HEK293T (cell line): ENCODE results near the gene RNH1.

Experiments
- ARNT ChIP-seq: fragments of 450-650 bp; IDR thresholded peaks from 2 replicates; pipeline ENCODE4 v1.6.1; 2017; ENCODE audit warnings: mild to moderate bottlenecking
- ELF4 ChIP-seq: fragments of 450-650 bp; IDR thresholded peaks from 2 replicates; pipeline ENCODE4 v1.6.1; 2017; ENCODE audit warnings: antibody characterized with exemption
- FOXK2 ChIP-seq: fragments of 450-650 bp; IDR thresholded peaks from 2 replicates; pipeline ENCODE4 v1.6.1; 2016; ENCODE audit warnings: mild to moderate bottlenecking
- FOXM1 ChIP-seq: fragments of 450-650 bp; IDR thresholded peaks from 2 replicates; pipeline ENCODE4 v1.6.1; 2017; ENCODE audit warnings: mild to moderate bottlenecking, borderline replicate concordance
- L3MBTL2 ChIP-seq: fragments of 450-650 bp; conservative IDR thresholded peaks from 2 replicates; pipeline ENCODE4 v1.6.1; 2016; ENCODE audit warnings: mild to moderate bottlenecking
- PKNOX1 ChIP-seq: fragments of 450-650 bp; IDR thresholded peaks from 2 replicates; pipeline ENCODE4 v1.6.1; 2016
- SP1 ChIP-seq: fragments of 450-650 bp; IDR thresholded peaks from 2 replicates; pipeline ENCODE4 v1.6.1; 2017
- SUZ12 ChIP-seq: fragments of 450-650 bp; IDR thresholded peaks from 2 replicates; pipeline ENCODE4 v1.6.1; 2016; ENCODE audit warnings: mild to moderate bottlenecking
- TARDBP ChIP-seq: fragments of 450-650 bp; IDR thresholded peaks from 2 replicates; pipeline ENCODE4 v1.6.1; 2016

GRCh38 chr11:499201-500076, 7.6 kb downstream of the RNH1 start:
- TF ChIP-seq SUZ12, result no peak
- TF ChIP-seq SP1, result no peak
- TF ChIP-seq ELF4, result no peak
- no peak for TF ChIP-seq ARNT
- no peak for TF ChIP-seq TARDBP
- TF ChIP-seq PKNOX1, result no peak
- no peak for TF ChIP-seq FOXK2
- no peak for TF ChIP-seq L3MBTL2
- no peak for TF ChIP-seq FOXM1
